ENCODE measurements around the gene CDHR1. TPM values are rescaled to one million over a fixed set of nuclear protein-coding genes. Genes with fewer than 3 reads are reported as not detected.

CDHR1 gene
- total and polyA plus RNA-seq, 2 of the 8 experiments (the other 6 are each of a cell fraction or from before 2014, with no cell fraction given), result 3.9 to 10.5 TPM

- Histone ChIP-seq H3K23me2 (ENCODE audit: low read depth, low read length) (no peaks in the 10 kb centered on the region), H3K4me3 (ENCODE audit: extremely low read depth in 1 of 4, insufficient read depth in 2 of 4, low read depth in 3 of 4, low read length in 4 of 4) (no peak overlapping the region), H3K56ac (replicated peaks; ENCODE audit: insufficient read length, low read depth, low read length) (no peak overlapping the region), H2BK120ac (replicated peaks; ENCODE audit: low read depth, low read length) (no peak overlapping the region), H4K20me1 (replicated peaks in 1 of 2; ENCODE audit: control insufficient read depth in 1 of 2, insufficient read depth in 2 of 2, low read length in 2 of 2) (no peaks in the 10 kb centered on the region), H2BK5ac (ENCODE audit: low read depth, low read length) (no peak overlapping the region; the same call in 1 of the 2 replicates), H2BK15ac (ENCODE audit: low read length) (no peak overlapping the region), H4K91ac (replicated peaks; ENCODE audit: insufficient read length, low read length) (no peak overlapping the region), H3K14ac (ENCODE audit: insufficient read length) (no peak overlapping the region), H2AK5ac (ENCODE audit: low read depth, low read length) (no peak overlapping the region), H3K4me2 (ENCODE audit: insufficient read depth in 1 of 2, low read depth in 2 of 2, low read length in 2 of 2) (no peak overlapping the region), H4K8ac (ENCODE audit: extremely low read depth, insufficient read depth, low read length) (peak overlapping the region; percentile 22; the same call in 1 of the 2 replicates), H3K79me2 (ENCODE audit: control insufficient read depth in 1 of 2, insufficient read depth in 2 of 2, low read length in 2 of 2) (no peaks in the 10 kb centered on the region), H3K4ac (replicated peaks; ENCODE audit: insufficient read length, low read depth, low read length) (no peak overlapping the region), H2AFZ (ENCODE audit: low read length) (peak overlapping the region; percentile 68; the same call in 1 of the 2 replicates), H3K27me3 (replicated peaks in 1 of 4; ENCODE audit: control insufficient read depth in 3 of 4, extremely low read depth in 1 of 4, insufficient read depth in 3 of 4, low read length in 3 of 4) (no peaks in the 10 kb centered on the region), H3K9me3 (ENCODE audit: insufficient read depth in 2 of 2, low read depth in 1 of 2, low read length in 1 of 2) (no peaks in the 10 kb centered on the region), H3K9ac (replicated peaks in 1 of 4; ENCODE audit: extremely low read depth in 1 of 4, low read depth in 3 of 4, low read length in 3 of 4) (no peak overlapping the region), H3K4me1 (replicated peaks in 1 of 4; ENCODE audit: control insufficient read depth in 3 of 4, insufficient read depth in 4 of 4, low read length in 3 of 4) (peaks cover 0 to 4% (median 0%) of the 10 kb centered on the region in 4 experiments; a peak in 1 of 7 replicates), H2BK20ac (ENCODE audit: low read length) (no peak overlapping the region), H3K36me3 (ENCODE audit: control insufficient read depth in 2 of 4, insufficient read depth in 4 of 4, low read length in 3 of 4) (no peaks in the 10 kb centered on the region), H2BK12ac (ENCODE audit: low read depth, low read length) (no peak overlapping the region), H3K27ac (ENCODE audit: low read depth, low read length) (no peak overlapping the region), H3K18ac (ENCODE audit: extremely low read depth, low read length) (no peak overlapping the region), H3K23ac (ENCODE audit: insufficient read length) (no peak overlapping the region), H3K79me1 (ENCODE audit: low read depth, low read length) (no peaks in the 10 kb centered on the region), H4K5ac (ENCODE audit: insufficient read length, low read depth, low read length) (no peak overlapping the region)
- FAIRE-seq (no peak), DNase-seq (ENCODE audit: low read depth in 1 of 2, low spot score in 2 of 2) (peak in 1 of 2 experiments; percentile 60)
- ChIA-PET CTCF (ENCODE audit: partially characterized antibody) (interaction anchor here (0.6 to 8.8 kb wide), 46 partner anchors 10 to 502 kb away, joined by 3 to 113 read pairs (median 4); partner anchors contain the start of genes CDHR1, LRIT1, LRIT2 and RGR), POLR2A (ENCODE audit: partially characterized antibody) (interaction anchor here (1.0 to 1.2 kb wide), 3 partner anchors 35 to 75 kb away, joined by 3 read pairs; partner anchors contain the start of gene GHITM)
- 90% methylated on average over 24 of the region's 25 CpGs; no CpG with 5 or more reads in 1 of the 2 experiments for WGBS, 2 experiments (ENCODE audit: extremely low coverage in 1 of 2, insufficient coverage in 1 of 2, insufficient read length in 1 of 2, insufficient replicate concordance in 2 of 2, low coverage in 1 of 2, low lambda C conversion rate in 2 of 2, missing lambda C conversion rate in 1 of 2)
- TF ChIP-seq CTCF (IDR thresholded peaks at IDR 0.05; ENCODE audit: control extremely low read depth in 1 of 3, insufficient read depth in 1 of 3, low read depth in 1 of 3, low read length in 3 of 3), result peak in 2 of 3 experiments; percentile 2 to 28; a peak in 2 of 4 replicates
- TF ChIP-seq ZNF274 (IDR thresholded peaks at IDR 0.05; ENCODE audit: borderline replicate concordance, extremely low read depth, low read length), result no peak
Measured at GRCh38 chr10:84214046-84214572, 19.8 kb downstream of the CDHR1 start.

Measured in H1 (cell line).